K562 (cell line): ENCODE measurements around the gene ADGRD1. TPM values are rescaled to one million over a fixed set of nuclear protein-coding genes. Genes with fewer than 3 reads are reported as not detected.

Source experiments
- ATAC-seq: fragments of 200-7000 bp; cut with Tn5 transposase; 3 replicates; pipeline ENCODE4 v1.9.1; 2020; ENCODE audit warnings: moderate library complexity
- BruUV-seq: library from RNA; stranded (reverse); fragments of 400-500 nt; replicated peaks from 2 replicates; lab custom pipeline; 2021; lab: Mats Ljungman, UMichigan
- CTCF ChIA-PET: fragments of 300-600 bp; formaldehyde crosslinking; extraction: SDS; loops from one replicate; lab custom pipeline; 2021; ENCODE audit warnings: low intra/inter-chr PET ratio; lab: Yijun Ruan, JAX
- POLR2A ChIA-PET: fragments of 300-600, 350-650 bp; sonication (Branson Sonifier 250); formaldehyde crosslinking; extraction: SDS; loops from one replicate; lab custom pipeline; 2021; ENCODE audit warnings: antibody characterized with exemption, inconsistent platforms; lab: Yijun Ruan, JAX
- DNase-seq, 4 experiments: peaks; one replicate each; pipeline versions ENCODE4 v3.0.0 to v3.0.0-alpha.2; 2011 to 2018; ENCODE audit warnings: low spot score in 3 of 4, mixed read lengths in 3 of 4; ENCODE audit errors: extremely low read depth in 1 of 4
- FAIRE-seq: peaks from 2 replicates; lab custom pipeline; 2011; peaks lifted over from hg19 to GRCh38; lab: Jason Lieb, UNC
- H2AFZ ChIP-seq: 2 replicates; pipeline ENCODE4 v1.6.0; 2011; ENCODE audit warnings: low read depth, low read length, control low read depth, inconsistent platforms
- H3K27ac ChIP-seq: fragments of 200-600 bp; 3 replicates; pipeline ENCODE4 v1.8.0; 2011; ENCODE audit warnings: low read depth, mild to moderate bottlenecking, control low read depth, inconsistent platforms, low read length, moderate library complexity, mixed read lengths; ENCODE audit errors: extremely low read depth
- H3K27me3 ChIP-seq, 2 experiments: fragments of 300-600 bp in 1 of 2; 2 replicates in 1 of 2; 3 replicates in 1 of 2; pipeline versions ENCODE4 v1.6.0 to v1.8.0; 2011; ENCODE audit warnings: inconsistent platforms in 2 of 2, low read length in 2 of 2, mild to moderate bottlenecking in 1 of 2, mixed read lengths in 1 of 2, moderate library complexity in 1 of 2; ENCODE audit not compliant: control insufficient read depth in 2 of 2, insufficient read depth in 2 of 2
- H3K36me3 ChIP-seq: fragments of 300-600 bp; 3 replicates; pipeline ENCODE4 v1.8.0; 2011; ENCODE audit warnings: mild to moderate bottlenecking, low read length, inconsistent platforms; ENCODE audit not compliant: control insufficient read depth, insufficient read depth
- H3K4me1 ChIP-seq, 2 experiments: fragments of 200-600 bp in 1 of 2; replicated peaks in 1 of 2; 2 replicates in 1 of 2; 3 replicates in 1 of 2; pipeline versions ENCODE4 v1.5.1 to v1.8.0; 2011; ENCODE audit warnings: inconsistent platforms in 2 of 2, low read length in 2 of 2, mild to moderate bottlenecking in 1 of 2, mixed read lengths in 1 of 2, moderate library complexity in 1 of 2; ENCODE audit not compliant: control insufficient read depth in 2 of 2, insufficient read depth in 2 of 2
- H3K4me2 ChIP-seq: 2 replicates; pipeline ENCODE4 v1.6.1; 2011; ENCODE audit warnings: low read length, control low read depth, inconsistent platforms, mixed read lengths; ENCODE audit not compliant: insufficient read depth
- H3K4me3 ChIP-seq: fragments of 200-600 bp; sonication (generic), shearing (Covaris generic); 2 replicates; pipeline ENCODE4 v1.5.1; 2016; ENCODE audit warnings: control low read depth, inconsistent platforms
- H3K79me2 ChIP-seq: fragments of 200-600 bp; 3 replicates; pipeline ENCODE4 v1.8.0; 2011; ENCODE audit warnings: low read length, inconsistent platforms; ENCODE audit not compliant: control insufficient read depth, insufficient read depth
- H3K9ac ChIP-seq, 2 experiments: 2 replicates each; pipeline versions ENCODE4 v1.6.0 to v1.6.1; 2011; ENCODE audit warnings: low read depth in 2 of 2, low read length in 2 of 2, control low read depth in 1 of 2, inconsistent platforms in 1 of 2, mild to moderate bottlenecking in 1 of 2, mixed read lengths in 1 of 2; ENCODE audit not compliant: insufficient read depth in 1 of 2
- H3K9me1 ChIP-seq: one replicate; pipeline ENCODE4 v1.6.0; 2011; ENCODE audit warnings: inconsistent platforms, mild to moderate bottlenecking, low read length, moderate library complexity; ENCODE audit not compliant: control insufficient read depth, insufficient read depth
- H3K9me3 ChIP-seq: replicated peaks from 2 replicates; pipeline ENCODE4 v1.5.1; 2011; ENCODE audit warnings: low read depth, low read length, inconsistent platforms; ENCODE audit not compliant: control insufficient read depth, insufficient read depth
- H4K20me1 ChIP-seq: replicated peaks from 2 replicates; pipeline ENCODE4 v1.6.1; 2011; ENCODE audit warnings: low read length, inconsistent platforms, mixed read lengths; ENCODE audit not compliant: control insufficient read depth, insufficient read depth
- NR1H2 ChIP-seq: sonication (generic); formaldehyde crosslinking; IDR thresholded peaks from 2 replicates; pipeline ENCODE4 v1.4.0; 2020; ENCODE audit warnings: mild to moderate bottlenecking, missing genetic modification reagents
- NR2C2 ChIP-seq, 2 experiments: fragments of 200-800 bp in 1 of 2; sonication (Bioruptor generic) in 1 of 2; sonication (generic) in 1 of 2; formaldehyde crosslinking in 1 of 2; IDR thresholded peaks; 2 replicates each; pipeline versions ENCODE4 v1.6.1 to v1.8.0; 2016 to 2022; ENCODE audit warnings: mild to moderate bottlenecking in 1 of 2, missing compliant biosample characterization in 1 of 2, missing genetic modification characterization in 1 of 2, missing genetic modification reagents in 1 of 2
- RERE ChIP-seq: sonication (generic); formaldehyde crosslinking; IDR thresholded peaks from 2 replicates; pipeline ENCODE4 v1.8.0; 2023; ENCODE audit warnings: missing genetic modification reagents, mild to moderate bottlenecking, borderline replicate concordance
- RFX5 ChIP-seq: IDR thresholded peaks from 2 replicates; pipeline ENCODE4 v1.6.1; 2011; ENCODE audit warnings: low read depth, mild to moderate bottlenecking, improper control_type of control experiment, low read length
- ZBTB8A ChIP-seq: fragments of 450-650 bp; IDR thresholded peaks from 2 replicates; pipeline ENCODE4 v1.6.1; 2018; ENCODE audit warnings: mild to moderate bottlenecking, moderate library complexity; ENCODE audit not compliant: partially characterized antibody
- ZNF174 ChIP-seq: fragments of 250-450 bp; sonication (Bioruptor Pico); IDR thresholded peaks from 2 replicates; pipeline ENCODE4 v1.4.0; 2020; ENCODE audit warnings: mild to moderate bottlenecking
- WGBS: fragments of 100-300 bp; shearing (Covaris generic); methylation state at CpG from one replicate; pipeline ENCODE4 v1.1.6; 2016; ENCODE audit warnings: low coverage, mixed read lengths; ENCODE audit not compliant: insufficient coverage; ENCODE audit errors: missing lambda C conversion rate; 5-methylcytosine and 5-hydroxymethylcytosine counted together
- in situ Hi-C: fragments of 300-500 bp; cut with MboI; formaldehyde crosslinking; loops from 4 replicates; pipeline ENCODE4 v1.15.0; 2018; ENCODE audit warnings: inconsistent platforms, mixed read lengths
- intact Hi-C: fragments of 100-400 bp; cut with micrococcal nuclease; formaldehyde crosslinking; loops from 2 replicates; pipeline ENCODE4 v1.14.2; 2022
- polyA plus RNA-seq, 8 experiments: library from polyadenylated mRNA; depleted of rRNA in 4 of 8; stranded (reverse) in 5 of 8; unstranded in 3 of 8; fragments of >200 nt; fragmentation: Nextera tagmentation in 2 of 8; fragmentation: Illumina TruSeq in 1 of 8; extraction: Ambion mirVana in 2 of 8; extraction: Trizol in 1 of 8; gene quantifications; 2 replicates each; pipeline versions ENCODE4 v1.2.1 to v1.2.3, GENCODE V29; 2011 to 2014; ENCODE audit warnings: inconsistent platforms in 1 of 8, missing spikeins in 1 of 8
- total RNA-seq, 7 experiments: library from RNA; depleted of rRNA in 6 of 7; stranded (reverse); fragments of >200 nt in 6 of 7; fragmentation: Illumina TruSeq in 2 of 7; extraction: Trizol in 2 of 7; gene quantifications; 2 replicates each; pipeline versions ENCODE4 v1.2.1 to v1.2.3, GENCODE V29; 2011 to 2021; ENCODE audit warnings: low replicate concordance in 1 of 7
- TF ChIP-seq, protein P1 (sequence below), 2 experiments: fragments of 450-650 bp; IDR thresholded peaks; 2 replicates each; pipeline ENCODE4 v1.6.1; 2016; ENCODE audit warnings: mild to moderate bottlenecking in 2 of 2, borderline replicate concordance in 1 of 2, low read depth in 1 of 2, moderate library complexity in 1 of 2

Gene ADGRD1
- total and polyA plus RNA-seq, 9 of the 15 experiments (the other 6 are each of a cell fraction or from before 2014, with no cell fraction given), result 1.7 to 11.7 (median 3.3) TPM

GRCh38 chr12:131066207-131066885 lies 112.6 kb downstream of the ADGRD1 start:
- no peak overlapping the region for H3K4me3 ChIP-seq
- peak overlapping the region in 1 of 2 experiments; percentile 17; a peak in 1 of 4 replicates for H3K9ac ChIP-seq
- no peaks in the 10 kb centered on the region for H3K9me1 ChIP-seq
- peaks cover 10 to 28% of the 10 kb centered on the region in 2 experiments; a peak in 4 of 5 replicates for H3K27me3 ChIP-seq
- FAIRE-seq (no peak), ATAC-seq (no peak), DNase-seq (no peak)
- CTCF ChIA-PET, result no interaction called here
- in situ Hi-C loops, result no loop called here
- BruUV-seq, result no TSS peak
- no peaks in the 10 kb centered on the region for H3K79me2 ChIP-seq
- H4K20me1 ChIP-seq, result peaks cover 16% of the 10 kb centered on the region
- H2AFZ ChIP-seq, result no peak overlapping the region
- no peak overlapping the region for H3K4me2 ChIP-seq
- intact Hi-C loops, result no loop called here
- H3K4me1 ChIP-seq, result peaks cover 0 to 9% of the 10 kb centered on the region in 2 experiments; a peak in 2 of 5 replicates
- 7% methylated on average over 22 of the region's 27 CpGs for WGBS
- no peaks in the 10 kb centered on the region for H3K9me3 ChIP-seq
- POLR2A ChIA-PET, result no interaction called here
- no peak overlapping the region for H3K27ac ChIP-seq
- no peaks in the 10 kb centered on the region for H3K36me3 ChIP-seq
- TF ChIP-seq NR1H2 (CRISPR knock-in tag) (no peak), ZNF174 (CRISPR knock-in tag) (no peak), NR2C2 (CRISPR knock-in tag; IDR thresholded peaks at IDR 0.05) (no peak), NR2C2 (tag; IDR thresholded peaks at IDR 0.05) (no peak), ZBTB8A (no peak), RFX5 (no peak), RERE (CRISPR knock-in tag) (no peak)
- TF ChIP-seq, protein P1, sequence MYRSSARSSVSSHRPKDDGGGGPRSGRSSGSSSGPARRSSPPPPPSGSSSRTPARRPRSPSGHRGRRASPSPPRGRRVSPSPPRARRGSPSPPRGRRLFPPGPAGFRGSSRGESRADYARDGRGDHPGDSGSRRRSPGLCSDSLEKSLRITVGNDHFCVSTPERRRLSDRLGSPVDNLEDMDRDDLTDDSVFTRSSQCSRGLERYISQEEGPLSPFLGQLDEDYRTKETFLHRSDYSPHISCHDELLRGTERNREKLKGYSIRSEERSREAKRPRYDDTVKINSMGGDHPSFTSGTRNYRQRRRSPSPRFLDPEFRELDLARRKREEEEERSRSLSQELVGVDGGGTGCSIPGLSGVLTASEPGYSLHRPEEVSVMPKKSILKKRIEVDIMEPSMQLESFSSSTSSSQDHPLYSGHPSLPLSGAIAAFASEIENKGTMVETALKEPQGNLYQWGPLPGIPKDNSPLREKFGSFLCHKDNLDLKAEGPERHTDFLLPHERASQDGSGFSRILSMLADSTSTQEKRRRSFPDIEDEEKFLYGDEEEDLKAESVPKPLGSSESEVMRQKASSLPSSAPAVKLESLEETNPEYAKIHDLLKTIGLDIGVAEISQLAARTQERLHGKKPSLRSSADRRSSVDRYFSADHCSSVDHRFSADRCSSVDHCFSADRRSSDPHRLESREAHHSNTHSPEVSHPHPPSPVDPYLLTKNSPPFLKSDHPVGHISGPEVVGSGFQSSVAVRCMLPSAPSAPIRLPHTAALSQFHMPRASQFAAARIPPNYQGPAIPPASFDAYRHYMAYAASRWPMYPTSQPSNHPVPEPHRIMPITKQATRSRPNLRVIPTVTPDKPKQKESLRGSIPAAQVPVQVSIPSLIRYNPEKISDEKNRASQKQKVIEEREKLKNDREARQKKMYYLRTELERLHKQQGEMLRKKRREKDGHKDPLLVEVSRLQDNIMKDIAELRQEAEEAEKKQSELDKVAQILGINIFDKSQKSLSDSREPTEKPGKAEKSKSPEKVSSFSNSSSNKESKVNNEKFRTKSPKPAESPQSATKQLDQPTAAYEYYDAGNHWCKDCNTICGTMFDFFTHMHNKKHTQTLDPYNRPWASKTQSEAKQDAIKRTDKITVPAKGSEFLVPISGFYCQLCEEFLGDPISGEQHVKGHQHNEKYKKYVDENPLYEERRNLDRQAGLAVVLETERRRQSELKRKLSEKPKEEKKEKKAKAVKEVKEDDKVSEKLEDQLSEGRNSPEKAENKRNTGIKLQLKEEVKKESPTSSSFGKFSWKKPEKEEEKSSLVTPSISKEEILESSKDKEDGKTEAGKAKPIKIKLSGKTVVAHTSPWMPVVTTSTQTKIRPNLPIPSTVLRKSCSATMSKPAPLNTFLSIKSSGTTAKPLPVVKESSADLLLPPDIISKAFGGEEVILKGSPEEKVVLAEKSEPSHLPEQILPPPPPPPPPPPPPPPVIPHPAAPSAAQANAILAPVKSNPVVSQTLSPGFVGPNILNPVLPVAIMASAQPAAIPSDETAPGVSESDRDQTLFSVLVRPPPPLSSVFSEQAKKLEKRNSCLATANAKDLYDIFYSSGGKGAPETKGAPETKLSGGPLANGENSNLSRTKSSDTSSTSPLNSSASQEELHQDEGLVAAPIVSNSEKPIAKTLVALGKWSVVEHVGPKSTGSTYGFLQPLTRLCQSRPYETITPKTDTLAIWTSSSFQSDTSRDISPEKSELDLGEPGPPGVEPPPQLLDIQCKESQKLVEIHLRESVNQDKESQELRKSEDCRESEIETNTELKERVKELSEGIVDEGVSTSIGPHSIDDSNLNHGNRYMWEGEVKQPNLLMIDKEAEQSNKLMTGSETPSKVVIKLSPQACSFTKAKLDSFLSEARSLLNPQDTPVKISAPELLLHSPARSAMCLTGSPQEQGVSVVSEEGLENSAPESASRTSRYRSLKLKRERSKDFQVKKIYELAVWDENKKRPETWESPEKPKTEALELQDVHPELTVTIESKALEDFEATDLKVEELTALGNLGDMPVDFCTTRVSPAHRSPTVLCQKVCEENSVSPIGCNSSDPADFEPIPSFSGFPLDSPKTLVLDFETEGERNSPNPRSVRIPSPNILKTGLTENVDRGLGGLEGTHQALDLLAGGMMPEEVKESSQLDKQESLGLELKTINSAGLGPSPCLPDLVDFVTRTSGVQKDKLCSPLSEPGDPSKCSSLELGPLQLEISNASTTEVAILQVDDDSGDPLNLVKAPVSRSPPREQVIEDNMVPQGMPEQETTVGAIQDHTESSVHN (IDR thresholded peaks at IDR 0.05; ENCODE audit: borderline replicate concordance in 1 of 2, low read depth in 1 of 2), result no peak
